ENCODE data around the gene VWA7.
"Not testable (repeated sequence)": the region's sequence is repeated elsewhere in the genome, so short reads cannot be mapped to it uniquely, and the experiment has no call there.

Gene VWA7

GRCh38 chr6:31805939-31806469, 28.9 kb upstream of the VWA7 start:
- no peak for DNase-seq (ENCODE audit: low read depth in 2 of 2)

DNA sequence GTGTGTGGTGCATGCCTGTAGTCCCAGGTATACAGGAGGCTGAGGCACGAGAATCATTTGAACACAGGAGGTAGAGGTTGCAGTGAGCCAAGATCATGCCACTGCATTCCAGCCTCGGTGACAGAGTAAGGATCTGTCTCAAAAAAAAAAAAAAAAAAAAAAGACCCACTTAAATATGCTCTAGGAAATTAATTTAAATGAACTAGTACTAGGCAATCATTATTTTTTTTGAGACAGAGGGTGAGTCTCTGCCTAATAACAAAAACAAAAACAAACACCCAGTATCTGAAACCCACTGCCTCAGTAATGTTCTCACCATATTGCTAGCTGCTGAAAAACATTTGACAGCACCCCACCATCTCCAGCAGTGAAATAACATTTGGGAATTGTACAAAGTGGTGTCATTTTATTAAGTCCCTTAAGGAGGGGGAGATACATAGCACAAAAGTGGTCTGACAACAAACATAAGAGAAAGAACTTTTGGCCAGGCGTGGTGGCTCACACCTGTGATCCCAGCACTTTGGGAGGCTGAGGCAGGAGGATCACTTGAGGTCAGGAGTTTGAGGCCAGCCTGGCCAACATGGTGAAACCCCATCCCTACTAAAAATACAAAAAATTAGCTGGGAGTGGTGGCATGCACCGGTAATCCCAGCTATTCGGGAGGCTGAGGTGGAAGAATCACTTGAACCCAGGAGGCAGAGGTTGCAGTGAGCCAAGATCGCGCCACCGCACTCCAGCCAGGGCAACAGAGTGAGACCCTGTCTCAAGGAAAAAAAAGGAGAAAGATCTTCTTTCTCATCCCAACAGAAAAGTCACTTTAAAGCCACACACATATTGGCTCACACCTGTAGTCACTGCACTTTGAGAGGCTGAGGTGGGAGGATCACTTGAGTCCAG, 24.2 kb upstream of the VWA7 start:
- DNase-seq (ENCODE audit: low read depth in 2 of 2) = not testable (repeated sequence)

GRCh38 chr6:31799781-31800180, 22.7 kb upstream of the VWA7 start:
- no peak for DNase-seq (ENCODE audit: low read depth in 2 of 2)

GRCh38 chr6:31797588-31797987, 20.5 kb upstream of the VWA7 start:
- DNase-seq (ENCODE audit: low read depth in 2 of 2) = no peak

DNA sequence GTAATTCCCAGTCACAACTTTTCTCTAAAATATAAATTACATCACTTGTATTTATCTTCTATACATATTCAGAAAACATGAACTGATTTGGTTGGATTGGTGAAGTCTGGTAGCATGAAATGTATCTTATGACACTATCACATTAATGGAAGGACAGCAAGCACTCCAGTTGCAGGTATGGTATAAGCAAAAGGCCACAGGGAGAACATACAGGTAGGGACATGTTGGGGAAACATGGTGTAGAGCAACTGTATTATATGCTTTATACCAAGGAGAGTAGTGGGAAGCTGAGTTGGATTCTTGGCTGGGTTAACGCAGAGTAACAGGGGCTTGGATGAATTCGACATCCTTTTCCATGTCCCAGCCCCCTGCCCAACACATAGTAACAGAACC, 19.9 kb upstream of the VWA7 start:
- no peak for DNase-seq (ENCODE audit: low read depth in 2 of 2)

- peak; percentile 83 to 85 for DNase-seq (ENCODE audit: low read depth in 2 of 2)
Measured at GRCh38 chr6:31795616-31796298, 18.6 kb upstream of the VWA7 start, which contains the start of gene VARS1. VARS1 (minus strand) TSS chr6:31795752; CDS start chr6:31795217, 535 bp downstream.

DNA sequence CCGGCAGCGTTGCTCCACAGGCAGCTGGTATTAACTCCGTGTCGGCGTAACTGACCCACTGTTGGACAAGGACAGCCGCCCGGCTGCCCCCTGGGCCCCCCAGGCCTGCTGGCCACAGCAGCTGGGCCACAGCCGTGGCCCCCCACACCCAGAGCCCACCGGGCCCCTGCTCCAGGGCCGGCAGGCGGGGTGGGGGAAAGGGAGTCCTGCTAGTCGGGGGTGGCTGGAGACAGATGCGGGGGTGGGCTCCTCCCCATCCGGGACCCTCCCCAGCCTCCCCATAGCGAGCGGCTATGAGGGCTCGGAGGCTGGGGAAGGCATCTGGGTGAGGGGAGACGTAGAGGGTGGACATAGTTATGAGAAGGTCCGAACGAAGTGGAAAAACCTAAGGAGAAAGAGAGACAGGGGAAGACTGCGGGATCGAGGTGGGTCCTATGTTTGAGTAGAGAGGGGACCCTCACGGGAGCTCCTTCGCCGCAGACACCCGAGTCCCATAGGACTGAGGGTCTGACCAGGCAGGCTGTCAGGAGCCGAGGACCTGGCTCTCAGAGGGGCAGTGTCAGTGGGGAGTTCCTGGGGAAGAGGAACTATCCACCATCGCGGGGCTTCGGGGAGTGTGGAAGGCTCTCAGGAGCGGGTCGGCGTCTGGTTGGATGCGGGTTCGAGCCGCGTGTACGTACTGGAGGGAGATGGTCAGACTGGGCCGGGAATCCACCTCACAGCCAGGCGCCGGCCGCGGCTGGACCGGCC, 17.9 kb upstream of the VWA7 start:
- DNase-seq (ENCODE audit: low read depth in 2 of 2) = no peak

- DNase-seq (ENCODE audit: low read depth in 2 of 2) = no peak
Measured at GRCh38 chr6:31794294-31794865, 17.3 kb upstream of the VWA7 start.

DNA sequence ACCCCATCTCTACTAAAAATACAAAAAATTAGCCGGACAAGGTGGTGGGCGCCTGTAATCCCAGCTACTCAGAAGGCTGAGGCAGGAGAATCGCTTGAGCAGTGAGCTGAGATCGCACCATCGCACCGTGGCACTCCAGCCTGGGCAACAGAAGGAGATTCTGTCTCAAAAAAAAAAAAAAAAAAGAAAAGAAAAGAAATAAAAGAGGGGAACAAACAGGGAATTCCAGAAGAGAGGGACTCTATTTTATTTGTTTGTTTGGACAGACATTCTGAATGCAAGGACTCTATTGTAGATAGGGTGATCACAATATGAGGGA, 16.8 kb upstream of the VWA7 start:
- DNase-seq (ENCODE audit: low read depth in 2 of 2) = not testable (repeated sequence)

- no peak for DNase-seq (ENCODE audit: low read depth in 2 of 2)
Measured at GRCh38 chr6:31792761-31793171, 15.6 kb upstream of the VWA7 start.

- DNase-seq (ENCODE audit: low read depth in 2 of 2) = no peak
Measured at GRCh38 chr6:31792090-31792374, 14.9 kb upstream of the VWA7 start.

DNA sequence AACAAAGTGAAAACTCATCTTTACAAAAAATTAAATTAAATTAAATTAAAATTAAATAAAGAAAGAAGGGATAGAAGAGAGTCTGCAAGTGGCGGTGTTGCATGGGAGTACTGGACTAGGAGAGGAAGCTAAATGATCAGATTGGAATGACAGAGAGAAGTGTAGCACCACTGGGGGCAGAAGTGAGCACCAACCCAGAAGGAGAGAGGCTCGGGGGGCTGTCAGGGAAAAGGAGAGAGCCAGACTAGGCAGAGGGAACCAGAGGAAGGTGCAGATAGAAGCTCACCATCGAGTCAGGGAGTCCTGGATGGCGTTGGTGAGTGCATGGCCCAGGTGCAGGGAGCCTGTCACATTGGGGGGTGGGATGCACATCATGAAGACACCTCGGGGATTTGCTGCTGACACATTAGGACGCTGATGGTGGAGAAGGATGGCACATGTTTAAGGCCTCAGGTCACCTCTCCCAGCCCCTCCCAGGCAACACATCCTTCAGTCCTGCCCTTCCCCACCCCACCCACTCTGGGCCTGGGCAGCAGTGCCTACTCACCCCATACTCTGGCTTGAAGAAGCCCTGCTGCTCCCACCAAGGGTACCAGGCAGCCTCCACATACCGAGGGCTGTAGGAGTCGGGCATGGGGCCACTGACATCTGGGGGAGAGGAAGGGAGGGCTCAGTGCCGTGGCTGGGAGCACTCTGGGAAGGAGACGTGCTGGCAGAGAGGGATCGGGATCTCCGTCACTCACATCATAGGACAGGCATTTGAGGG, 14.4 kb upstream of the VWA7 start:
- peak in 1 of 2 donors; percentile 40 for DNase-seq (ENCODE audit: low read depth in 2 of 2)

GRCh38 chr6:31785475-31785874, 8.3 kb upstream of the VWA7 start:
- no peak for DNase-seq (ENCODE audit: low read depth in 2 of 2)

- no peak for DNase-seq (ENCODE audit: low read depth in 2 of 2)
Measured at GRCh38 chr6:31784098-31784925, 7.2 kb upstream of the VWA7 start.

- DNase-seq (ENCODE audit: low read depth in 2 of 2) = no peak
Measured at GRCh38 chr6:31782126-31782855, 5.2 kb upstream of the VWA7 start.

- no peak for DNase-seq (ENCODE audit: low read depth in 2 of 2)
Measured at GRCh38 chr6:31781244-31782125, 4.4 kb upstream of the VWA7 start.

DNA sequence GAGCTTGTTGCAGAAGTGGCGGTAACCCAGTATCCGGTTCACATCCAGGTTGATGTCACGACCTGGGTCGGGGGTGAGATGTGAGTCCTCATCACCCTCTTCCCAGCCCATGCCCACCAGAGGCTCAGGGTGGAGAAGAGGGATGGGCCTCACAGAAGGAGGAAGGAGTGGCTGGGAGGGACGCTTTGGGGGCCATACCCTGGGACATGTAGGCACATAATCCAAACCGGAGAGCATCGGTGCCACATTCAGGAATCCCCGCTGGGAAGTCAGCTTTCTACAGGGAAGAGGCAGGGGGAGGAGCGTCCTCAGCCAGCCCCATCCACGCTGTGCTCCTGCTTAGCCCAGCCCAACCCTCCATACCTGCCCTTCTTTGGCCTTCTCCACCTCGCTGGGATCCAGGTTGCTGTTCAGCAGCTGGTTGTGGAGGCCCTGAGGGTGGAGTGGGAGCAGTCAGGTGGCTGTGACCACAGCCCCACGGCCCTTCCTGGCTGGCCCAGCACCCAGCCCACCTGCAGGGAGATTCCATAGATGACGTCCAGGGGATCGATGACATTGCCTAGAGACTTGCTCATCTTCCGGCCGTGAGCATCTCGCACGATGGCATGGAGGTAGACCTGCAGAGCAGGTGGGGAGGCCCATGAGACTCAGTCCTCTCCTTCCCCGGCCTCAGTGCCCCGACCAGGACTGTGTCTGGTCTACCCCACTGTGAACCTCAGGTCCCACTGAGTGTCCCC, 3.5 kb upstream of the VWA7 start:
- no peak for DNase-seq (ENCODE audit: low read depth in 2 of 2)

GRCh38 chr6:31779908-31780307, 2.8 kb upstream of the VWA7 start:
- no peak for DNase-seq (ENCODE audit: low read depth in 2 of 2)

Data from stimulated activated CD8-positive, alpha-beta memory T cell treated with anti-CD3 and anti-CD28 coated beads, Interleukin-2, amount 100 ng/mL, for 48 hours (primary cell).